Renal cortical epithelial cell (primary cell): ENCODE measurements around the gene CENPT. TPM values are rescaled to one million over a fixed set of nuclear protein-coding genes. Genes with fewer than 3 reads are reported as not detected.
A peak's percentile ranks its signal among the peaks of the same experiment; 100 is the strongest.
"Not testable (repeated sequence)": the region's sequence is repeated elsewhere in the genome, so short reads cannot be mapped to it uniquely, and the experiment has no call there.

Source experiments
- DNase-seq: peaks from one replicate; pipeline ENCODE4 v3.0.0-alpha.2; 2011; ENCODE audit warnings: low read depth
- total RNA-seq: library from RNA; depleted of rRNA; stranded (reverse); fragments of >200 nt; gene quantifications from 2 replicates; pipeline ENCODE4 v1.2.3, GENCODE V29; 2014

The CENPT gene
- total RNA-seq, 1 donor from 2014 or later, result 34.7 TPM

GRCh38 chr16:67877064-67877463, 29.6 kb upstream of the CENPT start:
- DNase-seq, result no peak

GRCh38 chr16:67874372-67874771, 26.9 kb upstream of the CENPT start:
- DNase-seq, result no peak

- DNase-seq, result no peak
Measured at GRCh38 chr16:67873435-67874370, 26.2 kb upstream of the CENPT start.

- DNase-seq, result peak; percentile 47
Measured at GRCh38 chr16:67872631-67873434, 25.3 kb upstream of the CENPT start, which contains the start of gene EDC4. EDC4 (plus strand) TSS chr16:67873052; CDS start chr16:67873262, 210 bp downstream.

- no peak for DNase-seq
Measured at GRCh38 chr16:67872131-67872630, 24.7 kb upstream of the CENPT start.

- no peak for DNase-seq
Measured at GRCh38 chr16:67871256-67871655, 23.8 kb upstream of the CENPT start.

- no peak for DNase-seq
Measured at GRCh38 chr16:67869653-67870052, 22.2 kb upstream of the CENPT start.

GRCh38 chr16:67868290-67868689, 20.8 kb upstream of the CENPT start:
- DNase-seq, result no peak

- DNase-seq, result peak; percentile 51
Measured at GRCh38 chr16:67865318-67865717, 17.8 kb upstream of the CENPT start.

GRCh38 chr16:67864594-67864993, 17.1 kb upstream of the CENPT start:
- DNase-seq, result no peak

GRCh38 chr16:67864044-67864443, 16.6 kb upstream of the CENPT start:
- not testable (repeated sequence) for DNase-seq

- peak; percentile 72 for DNase-seq
Measured at GRCh38 chr16:67862623-67863583, 15.4 kb upstream of the CENPT start.

- no peak for DNase-seq
Measured at GRCh38 chr16:67861877-67862276, 14.4 kb upstream of the CENPT start.

GRCh38 chr16:67860589-67861398, 13.3 kb upstream of the CENPT start:
- no peak for DNase-seq

- DNase-seq, result no peak
Measured at GRCh38 chr16:67858500-67858899, 11.0 kb upstream of the CENPT start.

GRCh38 chr16:67857547-67858233, 10.2 kb upstream of the CENPT start:
- peak; percentile 99 for DNase-seq

GRCh38 chr16:67856927-67857546, 9.5 kb upstream of the CENPT start:
- no peak for DNase-seq

- DNase-seq, result no peak
Measured at GRCh38 chr16:67855789-67856188, 8.3 kb upstream of the CENPT start.

GRCh38 chr16:67853670-67854069, 6.2 kb upstream of the CENPT start:
- DNase-seq, result no peak
